Measurements from ENCODE around the gene ARHGAP30.

Gene ARHGAP30

GRCh38 chr1:161089251-161089924 is 19.7 kb upstream of the ARHGAP30 start, which contains the start of gene NECTIN4:
Gene NECTIN4 (minus strand): TSS chr1:161089558. CDS start chr1:161089296, 262 bp downstream.
- no peak for DNase-seq

- DNase-seq = no peak
Measured at GRCh38 chr1:161088587-161089110, 19.0 kb upstream of the ARHGAP30 start.

- no peak for DNase-seq
Measured at GRCh38 chr1:161086457-161086856, 16.8 kb upstream of the ARHGAP30 start.

GRCh38 chr1:161085165-161085564 is 15.5 kb upstream of the ARHGAP30 start:
- no peak for DNase-seq

- no peak for DNase-seq
Measured at GRCh38 chr1:161084597-161084988, 14.9 kb upstream of the ARHGAP30 start.

- DNase-seq = no peak
Measured at GRCh38 chr1:161083748-161084596, 14.3 kb upstream of the ARHGAP30 start.

GRCh38 chr1:161082996-161083747 is 13.5 kb upstream of the ARHGAP30 start:
- no peak for DNase-seq

GRCh38 chr1:161082483-161082882 is 12.8 kb upstream of the ARHGAP30 start:
- no peak for DNase-seq

- no peak for DNase-seq
Measured at GRCh38 chr1:161081519-161081918, 11.8 kb upstream of the ARHGAP30 start.

- no peak for DNase-seq
Measured at GRCh38 chr1:161080441-161081405, 11.0 kb upstream of the ARHGAP30 start.

- DNase-seq = no peak
Measured at GRCh38 chr1:161079436-161080110, 9.9 kb upstream of the ARHGAP30 start.

- DNase-seq = no peak
Measured at GRCh38 chr1:161077426-161077825, 7.7 kb upstream of the ARHGAP30 start.

GRCh38 chr1:161076410-161076809 is 6.7 kb upstream of the ARHGAP30 start:
- no peak for DNase-seq

- no peak for DNase-seq
Measured at GRCh38 chr1:161074676-161075368, 5.1 kb upstream of the ARHGAP30 start.

GRCh38 chr1:161073474-161074121 is 3.9 kb upstream of the ARHGAP30 start:
- DNase-seq = no peak

GRCh38 chr1:161072751-161073449 is 3.2 kb upstream of the ARHGAP30 start:
- no peak for DNase-seq

- DNase-seq = peak; percentile 41 to 70
Measured at GRCh38 chr1:161071886-161072371, 2.2 kb upstream of the ARHGAP30 start.

- DNase-seq = no peak
Measured at GRCh38 chr1:161070761-161071160, 1.1 kb upstream of the ARHGAP30 start.

GRCh38 chr1:161069241-161069640 is 450 bp downstream of the ARHGAP30 start:
- DNase-seq = no peak
